Stomach smooth muscle (tissue), 2 donors: ENCODE results near the gene VWA5B2.

Experiments used
- H3K27ac ChIP-seq: one replicate; pipeline ENCODE4 v1.7.0; 2013; ENCODE audit warnings: mild to moderate bottlenecking, low read length, inconsistent platforms
- H3K27me3 ChIP-seq, 2 donors: one replicate each; pipeline ENCODE4 v1.7.0; 2013; ENCODE audit warnings: low read length in 2 of 2; ENCODE audit not compliant: insufficient read depth in 2 of 2, control insufficient read depth in 1 of 2
- H3K36me3 ChIP-seq, 2 donors: one replicate each; pipeline ENCODE4 v1.7.0; 2013; ENCODE audit warnings: low read length in 2 of 2; ENCODE audit not compliant: control insufficient read depth in 2 of 2, insufficient read depth in 2 of 2
- H3K4me1 ChIP-seq: one replicate; pipeline ENCODE4 v1.7.0; 2013; ENCODE audit warnings: low read length; ENCODE audit not compliant: control insufficient read depth, insufficient read depth
- H3K4me3 ChIP-seq, 2 donors: one replicate each; pipeline ENCODE4 v1.7.0; 2013; ENCODE audit warnings: low read length in 2 of 2
- H3K9ac ChIP-seq, 2 donors: one replicate each; pipeline ENCODE4 v1.7.0; 2013; ENCODE audit warnings: low read length in 2 of 2, mild to moderate bottlenecking in 1 of 2
- H3K9me3 ChIP-seq, 2 donors: one replicate each; pipeline ENCODE4 v1.7.0; 2013; ENCODE audit warnings: low read length in 2 of 2; ENCODE audit not compliant: control insufficient read depth in 2 of 2
- donor health status: healthy.
- donor health status: Pancreatic carcinoma.

The VWA5B2 gene

GRCh38 chr3:184223946-184224345, 5.4 kb upstream of the VWA5B2 start:
- H3K4me1 ChIP-seq = peaks cover 5% of the 10 kb centered on the region
- no peak overlapping the region for H3K9ac ChIP-seq
- H3K36me3 ChIP-seq = no peaks in the 10 kb centered on the region
- H3K27ac ChIP-seq = no peak overlapping the region
- no peaks in the 10 kb centered on the region for H3K9me3 ChIP-seq
- H3K4me3 ChIP-seq = no peak overlapping the region
- H3K27me3 ChIP-seq = peaks cover 26 to 29% of the 10 kb centered on the region in 2 donors

- no peaks in the 10 kb centered on the region for H3K9me3 ChIP-seq
- H3K27ac ChIP-seq = no peak overlapping the region
- no peak overlapping the region for H3K9ac ChIP-seq
- no peaks in the 10 kb centered on the region for H3K36me3 ChIP-seq
- peaks cover 25% of the 10 kb centered on the region for H3K4me1 ChIP-seq
- H3K27me3 ChIP-seq = peaks cover 40 to 59% of the 10 kb centered on the region in 2 donors
- H3K4me3 ChIP-seq = no peak overlapping the region
Measured at GRCh38 chr3:184227481-184227935, 1.9 kb upstream of the VWA5B2 start.

GRCh38 chr3:184228376-184229137, 828 bp upstream of the VWA5B2 start:
- no peaks in the 10 kb centered on the region for H3K9me3 ChIP-seq
- H3K9ac ChIP-seq = no peak overlapping the region
- no peak overlapping the region for H3K27ac ChIP-seq
- peaks cover 40 to 57% of the 10 kb centered on the region in 2 donors for H3K27me3 ChIP-seq
- H3K4me3 ChIP-seq = peak overlapping the region; percentile 59 to 74
- H3K4me1 ChIP-seq = peaks cover 25% of the 10 kb centered on the region
- H3K36me3 ChIP-seq = no peaks in the 10 kb centered on the region

DNA sequence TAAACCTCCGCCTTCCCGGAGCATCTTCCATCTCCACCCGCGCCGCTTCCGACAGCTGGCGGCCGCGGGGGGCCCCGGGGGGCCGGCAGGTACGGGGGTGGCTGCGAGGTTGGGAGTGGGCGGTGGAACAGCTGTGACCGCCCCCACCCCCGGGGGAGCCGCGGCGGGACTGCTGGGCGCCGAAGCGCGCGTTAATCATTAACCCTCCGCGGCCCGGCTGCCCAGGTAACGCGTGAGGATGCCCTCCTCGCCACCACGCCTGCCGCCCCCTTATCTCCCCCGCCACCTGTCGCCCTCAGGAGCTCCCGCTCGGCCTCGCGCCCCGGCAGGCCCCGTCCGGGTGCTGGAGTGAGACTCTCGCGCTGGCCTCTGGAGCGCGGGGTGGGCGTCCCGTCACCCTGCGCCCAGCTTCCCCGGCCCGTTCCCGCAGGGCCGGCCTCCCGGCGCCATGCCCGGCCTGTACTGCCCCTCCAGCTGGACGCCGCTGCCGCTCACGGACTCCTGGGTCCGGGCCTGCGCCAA, 757 bp downstream of the VWA5B2 start:
- Histone ChIP-seq H3K27me3 (peaks cover 40 to 62% of the 10 kb centered on the region in 2 donors), H3K27ac (no peak overlapping the region), H3K9me3 (no peaks in the 10 kb centered on the region), H3K4me3 (peak overlapping the region; percentile 59 to 74), H3K36me3 (no peaks in the 10 kb centered on the region), H3K9ac (no peak overlapping the region), H3K4me1 (peaks cover 25% of the 10 kb centered on the region)

DNA sequence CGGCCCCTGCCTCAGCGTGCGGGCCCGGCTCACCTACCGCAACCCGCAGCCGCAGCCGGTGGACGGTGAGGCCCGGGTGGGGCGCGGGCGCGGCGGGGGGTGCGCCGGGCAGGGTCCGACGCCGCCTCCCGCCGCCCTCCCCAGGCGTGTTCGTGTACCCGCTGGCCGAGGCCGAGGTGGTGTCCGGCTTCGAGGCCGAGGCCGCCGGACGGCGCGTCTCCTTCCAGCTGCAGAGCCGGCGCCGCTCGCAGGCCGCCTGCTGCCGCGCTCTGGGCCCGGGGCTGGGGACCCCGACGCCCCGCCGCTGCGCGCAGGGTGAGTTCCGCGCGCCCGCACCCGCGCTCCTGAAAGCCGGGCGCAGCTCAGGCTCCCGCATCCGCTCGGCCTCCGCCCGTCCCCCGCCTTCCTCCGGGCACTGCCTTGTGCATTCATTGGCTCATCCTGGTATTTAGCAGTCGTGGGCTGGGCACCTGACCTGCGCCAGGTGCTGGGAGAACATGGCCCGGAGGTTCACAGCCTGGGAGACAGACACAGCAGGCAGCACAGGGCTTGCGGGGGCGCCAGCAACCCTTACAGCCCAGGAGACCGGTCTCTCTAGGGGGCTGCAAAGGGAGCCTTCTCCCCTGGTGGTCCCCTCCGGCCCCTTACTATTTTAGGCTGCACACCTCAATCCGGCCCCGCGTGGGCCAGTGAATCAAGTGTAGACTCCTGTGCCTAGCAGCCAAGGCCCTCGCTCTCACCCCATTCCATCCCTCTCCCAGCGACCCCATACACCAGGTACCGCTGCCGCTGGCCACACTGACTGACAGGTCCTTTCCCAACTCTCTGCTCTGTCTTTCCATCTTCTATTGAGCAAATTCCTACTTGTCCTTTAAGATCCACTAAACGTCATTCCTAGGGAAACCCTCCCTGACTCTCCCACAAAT, 1.5 kb downstream of the VWA5B2 start:
- Histone ChIP-seq H3K9ac (no peak overlapping the region), H3K36me3 (no peaks in the 10 kb centered on the region), H3K4me3 (peak overlapping the region in 1 of 2 donors; percentile 74), H3K27me3 (peaks cover 37 to 61% of the 10 kb centered on the region in 2 donors), H3K4me1 (peaks cover 25% of the 10 kb centered on the region), H3K27ac (no peak overlapping the region), H3K9me3 (no peaks in the 10 kb centered on the region)

DNA sequence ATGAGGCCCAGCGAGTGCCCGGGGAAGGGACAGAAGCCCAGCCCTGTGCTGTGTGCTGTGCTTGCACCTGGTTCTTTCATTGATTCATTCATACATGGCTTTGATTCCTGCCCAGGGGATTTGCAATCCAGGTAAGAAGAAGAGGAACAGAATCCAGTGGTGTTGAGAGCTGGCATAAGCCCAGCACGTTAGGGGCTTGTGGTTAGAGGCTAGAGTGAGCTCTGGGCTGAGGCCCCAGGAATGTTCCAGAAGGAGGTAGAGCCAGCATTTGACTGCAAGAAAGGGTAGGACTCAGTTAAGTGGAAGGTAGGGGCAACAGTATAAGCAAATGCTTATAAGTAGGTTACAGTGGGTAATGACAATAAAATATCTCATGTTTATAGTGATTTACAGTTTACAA, 2.3 kb downstream of the VWA5B2 start:
- Histone ChIP-seq H3K9me3 (no peaks in the 10 kb centered on the region), H3K9ac (no peak overlapping the region), H3K27me3 (peaks cover 36 to 60% of the 10 kb centered on the region in 2 donors), H3K4me1 (peaks cover 25% of the 10 kb centered on the region), H3K27ac (no peak overlapping the region), H3K4me3 (no peak overlapping the region), H3K36me3 (no peaks in the 10 kb centered on the region)

DNA sequence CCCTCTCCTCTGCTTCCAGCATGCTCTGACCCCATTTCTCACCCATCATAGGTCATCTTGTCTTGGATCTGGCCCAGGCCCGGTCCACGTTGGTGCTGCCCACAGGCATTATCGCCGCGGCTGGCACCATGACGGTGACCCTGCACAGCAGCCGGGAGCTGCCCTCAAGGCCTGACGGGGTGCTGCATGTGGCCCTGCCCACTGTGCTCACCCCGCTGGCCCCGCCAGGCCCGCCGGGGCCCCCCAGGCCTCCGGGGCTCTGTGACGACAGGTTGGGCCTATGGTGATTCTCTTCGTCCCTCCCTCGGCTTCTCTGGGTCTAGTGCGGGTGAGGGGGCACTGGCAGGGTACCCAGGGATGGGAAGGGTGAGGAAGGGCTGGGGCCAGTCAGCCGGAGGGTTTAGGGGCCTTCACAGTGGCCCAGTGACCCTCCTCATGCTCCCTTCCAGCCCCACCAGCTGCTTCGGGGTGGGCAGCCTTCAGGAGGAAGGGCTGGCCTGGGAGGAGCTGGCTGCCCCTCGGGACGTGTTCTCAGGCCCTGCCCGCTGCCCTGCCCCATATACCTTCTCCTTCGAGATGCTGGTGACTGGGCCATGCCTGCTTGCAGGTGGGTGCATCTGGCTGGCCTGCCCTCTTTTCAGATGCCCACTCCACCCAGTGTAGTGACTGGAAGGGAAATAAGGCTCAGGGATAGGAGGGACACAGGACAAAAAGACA, 3.9 kb downstream of the VWA5B2 start:
- H3K4me1 ChIP-seq = peaks cover 25% of the 10 kb centered on the region

DNA sequence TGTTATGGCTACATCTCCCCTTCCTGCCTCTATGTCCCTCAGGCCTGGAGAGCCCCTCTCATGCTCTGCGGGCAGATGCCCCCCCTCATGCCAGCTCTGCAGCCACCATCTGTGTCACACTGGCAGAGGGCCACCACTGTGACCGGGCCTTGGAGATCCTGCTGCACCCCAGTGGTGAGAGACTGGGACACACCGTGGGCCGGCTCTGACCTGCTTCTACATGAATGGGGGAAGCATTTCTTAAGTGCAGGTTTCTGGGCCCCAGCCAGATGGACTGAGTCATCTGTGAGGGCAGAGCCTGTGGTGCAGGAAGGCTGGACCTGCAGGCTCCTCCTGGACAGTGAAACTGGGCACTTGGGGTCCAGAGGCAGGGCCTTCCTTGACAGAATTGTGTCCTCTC, 4.8 kb downstream of the VWA5B2 start:
- no peaks in the 10 kb centered on the region for H3K9me3 ChIP-seq
- H3K27ac ChIP-seq = no peak overlapping the region
- H3K36me3 ChIP-seq = no peaks in the 10 kb centered on the region
- H3K9ac ChIP-seq = no peak overlapping the region
- H3K4me1 ChIP-seq = peaks cover 17% of the 10 kb centered on the region
- peaks cover 30 to 61% of the 10 kb centered on the region in 2 donors for H3K27me3 ChIP-seq
- H3K4me3 ChIP-seq = no peak overlapping the region

More for the DNA sequence above, 3.9 kb downstream of the VWA5B2 start:
- Histone ChIP-seq H3K9me3 (no peaks in the 10 kb centered on the region), H3K27ac (no peak overlapping the region), H3K4me3 (no peak overlapping the region), H3K27me3 (peaks cover 31 to 64% of the 10 kb centered on the region in 2 donors), H3K36me3 (no peaks in the 10 kb centered on the region), H3K9ac (no peak overlapping the region)

DNA sequence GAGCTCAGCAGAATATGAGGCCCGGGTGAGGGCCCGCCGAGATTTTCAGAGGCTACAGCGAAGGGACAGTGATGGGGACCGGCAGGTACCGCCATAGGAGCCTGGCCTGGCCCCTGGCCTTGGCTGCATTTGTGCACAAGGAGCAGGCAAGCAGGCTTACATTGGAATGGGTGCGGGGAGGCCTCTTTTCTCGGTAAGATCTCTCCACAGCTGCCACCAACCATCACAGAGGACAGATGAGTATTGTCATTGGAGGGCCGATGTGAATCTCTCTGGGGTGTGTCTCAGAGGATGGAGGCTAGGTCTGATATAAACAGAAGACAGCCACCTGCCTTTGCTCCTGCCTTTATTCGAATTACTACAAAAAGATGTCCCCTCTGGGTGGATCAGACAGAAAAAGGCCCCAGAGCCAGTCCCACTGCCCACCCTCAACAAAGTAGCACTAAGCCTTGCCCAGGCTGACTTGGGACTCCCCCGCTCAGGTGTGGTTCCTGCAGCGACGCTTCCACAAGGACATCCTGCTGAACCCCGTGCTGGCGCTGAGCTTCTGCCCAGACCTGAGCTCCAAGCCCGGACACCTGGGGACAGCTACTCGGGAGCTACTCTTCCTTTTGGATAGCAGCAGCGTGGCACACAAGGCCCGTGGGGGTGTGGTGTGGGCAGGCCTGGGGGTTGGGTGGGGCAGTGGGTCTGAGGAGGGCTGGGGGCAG, 5.4 kb downstream of the VWA5B2 start:
- Histone ChIP-seq H3K9me3 (no peaks in the 10 kb centered on the region), H3K27me3 (peaks cover 30 to 58% of the 10 kb centered on the region in 2 donors), H3K4me1 (peaks cover 11% of the 10 kb centered on the region), H3K4me3 (no peak overlapping the region), H3K9ac (no peak overlapping the region), H3K27ac (no peak overlapping the region), H3K36me3 (no peaks in the 10 kb centered on the region)
